Spleen (tissue), 7 donors: ENCODE data around the gene KCNJ3.

ENCODE experiments used
- CTCF ChIP-seq, 11 experiments: fragments of 200-600 bp in 7 of 11; fragments of 450-650 bp in 4 of 11; sonication (generic) in 4 of 11; IDR thresholded peaks in 8 of 11; conservative IDR thresholded peaks in 3 of 11; 1 replicate in 7 of 11; 2 replicates in 4 of 11; pipeline versions ENCODE4 v1.4.0 to v1.8.0; 2016 to 2021; ENCODE audit warnings: antibody characterized with exemption in 11 of 11, inconsistent platforms in 4 of 11, mild to moderate bottlenecking in 1 of 11
- POLR2A ChIP-seq, 3 donors: fragments of 450-650 bp; IDR thresholded peaks; one replicate each; pipeline ENCODE4 v1.5.1; 2017; ENCODE audit warnings: antibody characterized with exemption in 3 of 3, mild to moderate bottlenecking in 1 of 3
- POLR2AphosphoS5 ChIP-seq, 3 donors: sonication (generic); formaldehyde crosslinking; IDR thresholded peaks; one replicate each; pipeline ENCODE4 v1.5.1; 2017; ENCODE audit warnings: antibody characterized with exemption in 3 of 3
- donor health status: DM: no; HTN: no; CAD: no; lungs with moderate emphysema.
- donor health status: DM: no; HTN: no; CAD: no.
- donor health status: DM: no; HTN: no; CAD: no.

- TF ChIP-seq POLR2A (IDR thresholded peaks at IDR 0.05): no peak
- TF ChIP-seq CTCF (IDR thresholded peaks at IDR 0.05 in 8 of 11, conservative IDR thresholded peaks at IDR 0.05 in 3 of 11): no peak
- no peak for TF ChIP-seq POLR2AphosphoS5 (IDR thresholded peaks at IDR 0.05)
Measured at GRCh38 chr2:154850532-154850931, 152.0 kb downstream of the KCNJ3 start.
